SU-DHL-6 (cell line): ENCODE measurements around the gene TSPAN32.

Experiments
- H2AFZ ChIP-seq: fragments of 200-600 bp; sonication (generic); 2 replicates; pipeline ENCODE4 v1.6.1; 2014; ENCODE audit warnings: low read depth, mild to moderate bottlenecking, moderate library complexity, mixed read lengths, antibody characterized with exemption, low read length; ENCODE audit not compliant: severe bottlenecking
- H3F3A ChIP-seq: fragments of 200-600 bp; shearing (Covaris generic); 2 replicates; pipeline ENCODE4 v1.6.0; 2016; ENCODE audit warnings: antibody characterized with exemption, mild to moderate bottlenecking; ENCODE audit not compliant: insufficient read depth
- H3K27ac ChIP-seq: fragments of 200-600 bp; sonication (generic); 2 replicates; pipeline ENCODE4 v1.5.1; 2016; ENCODE audit warnings: low read depth, mild to moderate bottlenecking, low read length, moderate library complexity, mixed read lengths
- H3K27me3 ChIP-seq: fragments of 200-600 bp; sonication (generic), shearing (Covaris generic); 2 replicates; pipeline ENCODE4 v1.6.0; 2014; ENCODE audit warnings: mild to moderate bottlenecking, low read length
- H3K36me3 ChIP-seq: fragments of 200-600 bp; sonication (generic); 2 replicates; pipeline ENCODE4 v1.6.1; 2014; ENCODE audit warnings: mild to moderate bottlenecking, low read length, mixed read lengths
- H3K4me2 ChIP-seq: fragments of 300-600, 200-600 bp; shearing (Covaris generic), sonication (generic); 2 replicates; pipeline ENCODE4 v1.6.0; 2014; ENCODE audit warnings: low read length, low read depth, mild to moderate bottlenecking; ENCODE audit not compliant: poor library complexity, severe bottlenecking
- H3K4me3 ChIP-seq: fragments of 200-600 bp; sonication (generic); 2 replicates; pipeline ENCODE4 v1.5.1; 2014; ENCODE audit warnings: antibody characterized with exemption, low read length, mild to moderate bottlenecking, mixed read lengths; ENCODE audit not compliant: insufficient read depth, poor library complexity, severe bottlenecking
- H3K79me2 ChIP-seq: fragments of 200-600 bp; sonication (generic); 2 replicates; pipeline ENCODE4 v1.6.1; 2014; ENCODE audit warnings: mild to moderate bottlenecking, low read length, moderate library complexity; ENCODE audit not compliant: insufficient read depth
- H3K9ac ChIP-seq: fragments of 200-600 bp; sonication (generic); 2 replicates; pipeline ENCODE4 v1.7.0; 2014; ENCODE audit warnings: mild to moderate bottlenecking, low read length
- H3K9me2 ChIP-seq: fragments of 200-600 bp; sonication (generic); replicated peaks from 2 replicates; pipeline ENCODE4 v1.6.1; 2014; ENCODE audit warnings: low read length; ENCODE audit not compliant: insufficient read depth
- H3K9me3 ChIP-seq: fragments of 200-600 bp; sonication (generic); 2 replicates; pipeline ENCODE4 v1.6.1; 2014; ENCODE audit warnings: low read length, mixed read lengths; ENCODE audit not compliant: insufficient read depth
- H4K20me1 ChIP-seq: fragments of 200-600 bp; sonication (generic); 2 replicates; pipeline ENCODE4 v1.6.1; 2014; ENCODE audit warnings: low read depth, mild to moderate bottlenecking, antibody characterized with exemption, low read length, moderate library complexity, mixed read lengths
- CTCF ChIP-seq: fragments of 200-600 bp; sonication (generic); IDR thresholded peaks from one replicate; pipeline ENCODE4 v1.5.1; 2017; ENCODE audit warnings: antibody characterized with exemption, mild to moderate bottlenecking, low read length, moderate library complexity; ENCODE audit not compliant: insufficient read depth, poor library complexity, severe bottlenecking
- EZH2phosphoT487 ChIP-seq: fragments of 200-600 bp; sonication (generic), shearing (Covaris generic); conservative IDR thresholded peaks from 2 replicates; pipeline ENCODE4 v1.6.1; 2018; ENCODE audit warnings: mild to moderate bottlenecking, antibody characterized with exemption, low read length, moderate library complexity, mixed read lengths

The TSPAN32 gene

GRCh38 chr11:2301631-2302305 lies at the start of gene TSPAN32, which contains the start of gene C11orf21:
TSS of gene TSPAN32 (plus strand) at chr11:2302013. CDS start at chr11:2302150, 137 bp downstream.
TSS of gene C11orf21 (minus strand) at chr11:2301918. CDS start at chr11:2301808, 110 bp downstream.
- no peak within 1 kb of the TSS for H3K4me3 ChIP-seq

GRCh38 chr11:2252018-2252417 lies 49.8 kb upstream of the TSPAN32 start:
- no peaks in the 10 kb centered on the region for H3F3A ChIP-seq
- H3K9me3 ChIP-seq = no peaks in the 10 kb centered on the region
- H3K9me2 ChIP-seq = no peaks in the 10 kb centered on the region
- no peak overlapping the region for H3K4me2 ChIP-seq
- no peak overlapping the region for H3K27ac ChIP-seq
- TF ChIP-seq EZH2phosphoT487 (no peak), CTCF (no peak)
- no peaks in the 10 kb centered on the region for H3K79me2 ChIP-seq
- H3K27me3 ChIP-seq = no peaks in the 10 kb centered on the region
- H2AFZ ChIP-seq = no peak overlapping the region
- no peaks in the 10 kb centered on the region for H3K36me3 ChIP-seq
- H3K4me3 ChIP-seq = no peak overlapping the region
- H4K20me1 ChIP-seq = no peaks in the 10 kb centered on the region
- no peak overlapping the region for H3K9ac ChIP-seq

More at GRCh38 chr11:2301631-2302305, at the start of gene TSPAN32, which contains the start of gene C11orf21:
- H3K27me3 ChIP-seq = no peaks in the 10 kb centered on the region
- no peak within 1 kb of the TSS for H2AFZ ChIP-seq
- no peaks in the 10 kb centered on the region for H3K9me2 ChIP-seq
- no peaks in the 10 kb centered on the region for H4K20me1 ChIP-seq
- no peaks in the 10 kb centered on the region for H3K79me2 ChIP-seq
- H3K9ac ChIP-seq = no peak within 1 kb of the TSS
- H3K4me2 ChIP-seq = no peak within 1 kb of the TSS
- H3K36me3 ChIP-seq = no peaks in the 10 kb centered on the region
- H3F3A ChIP-seq = no peaks in the 10 kb centered on the region
- H3K9me3 ChIP-seq = no peaks in the 10 kb centered on the region
- H3K27ac ChIP-seq = no peak within 1 kb of the TSS
- TF ChIP-seq CTCF (no peak), EZH2phosphoT487 (no peak)

- H3K4me2 ChIP-seq = no peak overlapping the region
- no peak overlapping the region for H2AFZ ChIP-seq
- H3F3A ChIP-seq = no peaks in the 10 kb centered on the region
- TF ChIP-seq EZH2phosphoT487 (no peak), CTCF (no peak)
- H4K20me1 ChIP-seq = no peaks in the 10 kb centered on the region
- no peak overlapping the region for H3K27ac ChIP-seq
- no peak overlapping the region for H3K4me3 ChIP-seq
- H3K9me3 ChIP-seq = no peaks in the 10 kb centered on the region
- H3K36me3 ChIP-seq = no peaks in the 10 kb centered on the region
- H3K9ac ChIP-seq = no peak overlapping the region
- H3K27me3 ChIP-seq = no peaks in the 10 kb centered on the region
- no peaks in the 10 kb centered on the region for H3K79me2 ChIP-seq
- no peaks in the 10 kb centered on the region for H3K9me2 ChIP-seq
Measured at GRCh38 chr11:2256293-2256913, 45.4 kb upstream of the TSPAN32 start.
